SK-N-SH treated with all-trans-retinoic acid at 6 μM for 48 hours (cell line): Measurements from ENCODE around the gene METTL6.

Experiments used
- ATAC-seq: fragments of 200-7000 bp; cut with Tn5 transposase; 3 replicates; pipeline ENCODE4 v1.9.1; 2020; ENCODE audit warnings: mild to moderate bottlenecking, moderate library complexity
- ARNTL ChIP-seq: fragments of 450-650 bp; formaldehyde crosslinking; IDR thresholded peaks from 2 replicates; pipeline ENCODE4 v1.5.0; 2020; ENCODE audit warnings: low read depth, mild to moderate bottlenecking, moderate library complexity, borderline replicate concordance
- CSDC2 ChIP-seq: fragments of 250-450 bp; sonication (Bioruptor Pico); IDR thresholded peaks from 2 replicates; pipeline ENCODE4 v1.5.0; 2020; ENCODE audit warnings: mild to moderate bottlenecking, moderate library complexity
- ESRRG ChIP-seq: fragments of 250-450 bp; sonication (Bioruptor Pico); IDR thresholded peaks from 2 replicates; pipeline ENCODE4 v1.6.1; 2021; ENCODE audit warnings: mild to moderate bottlenecking
- GLIS3 ChIP-seq: fragments of 250-450 bp; sonication (Bioruptor Pico); IDR thresholded peaks from 2 replicates; pipeline ENCODE4 v1.5.0; 2020; ENCODE audit warnings: mild to moderate bottlenecking, moderate library complexity
- ISL1 ChIP-seq: fragments of 250-450 bp; sonication (Bioruptor Pico); IDR thresholded peaks from 2 replicates; pipeline ENCODE4 v2.1.2; 2022; ENCODE audit warnings: mild to moderate bottlenecking, moderate library complexity
- OSR1 ChIP-seq: fragments of 250-450 bp; sonication (Bioruptor Pico); IDR thresholded peaks from 2 replicates; pipeline ENCODE4 v1.8.0; 2022; ENCODE audit warnings: moderate library complexity, mild to moderate bottlenecking, inconsistent platforms
- POU6F1 ChIP-seq: fragments of 250-450 bp; sonication (Bioruptor Pico); IDR thresholded peaks from 2 replicates; pipeline ENCODE4 v1.8.0; 2021; ENCODE audit warnings: low read depth, mild to moderate bottlenecking, moderate library complexity, borderline replicate concordance
- PPARA ChIP-seq: fragments of 250-450 bp; sonication (Bioruptor Pico); IDR thresholded peaks from 2 replicates; pipeline ENCODE4 v1.5.0; 2020; ENCODE audit warnings: mild to moderate bottlenecking, borderline replicate concordance
- RARB ChIP-seq: fragments of 250-450 bp; sonication (Bioruptor Pico); IDR thresholded peaks from 2 replicates; pipeline ENCODE4 v1.8.0; 2021; ENCODE audit warnings: mild to moderate bottlenecking, moderate library complexity
- SNAI2 ChIP-seq: fragments of 250-450 bp; sonication (Bioruptor Pico); IDR thresholded peaks from 2 replicates; pipeline ENCODE4 v1.5.0; 2020; ENCODE audit warnings: mild to moderate bottlenecking, moderate library complexity
- TCF4 ChIP-seq: fragments of 250-450 bp; sonication (Bioruptor Pico); IDR thresholded peaks from 2 replicates; pipeline ENCODE4 v1.8.0; 2021; ENCODE audit warnings: mild to moderate bottlenecking, moderate library complexity, borderline replicate concordance
- TOX ChIP-seq: fragments of 250-450 bp; sonication (Bioruptor Pico); IDR thresholded peaks from 2 replicates; pipeline ENCODE4 v1.8.0; 2021; ENCODE audit warnings: mild to moderate bottlenecking, moderate library complexity, borderline replicate concordance
- ZC3H10 ChIP-seq: fragments of 250-450 bp; sonication (Bioruptor Pico); IDR thresholded peaks from 2 replicates; pipeline ENCODE4 v1.5.1; 2021; ENCODE audit warnings: mild to moderate bottlenecking, moderate library complexity
- ZFP3 ChIP-seq: fragments of 250-450 bp; sonication (Bioruptor Pico); IDR thresholded peaks from 2 replicates; pipeline ENCODE4 v1.5.0; 2020; ENCODE audit warnings: mild to moderate bottlenecking, moderate library complexity
- ZFP30 ChIP-seq: fragments of 450-650 bp; formaldehyde crosslinking; IDR thresholded peaks from 2 replicates; pipeline ENCODE4 v1.5.0; 2022; ENCODE audit warnings: mild to moderate bottlenecking, moderate library complexity
- ZNF70 ChIP-seq: fragments of 450-650 bp; formaldehyde crosslinking; IDR thresholded peaks from 2 replicates; pipeline ENCODE4 v1.5.0; 2020; ENCODE audit warnings: mild to moderate bottlenecking, moderate library complexity
- TF ChIP-seq, protein P1 (sequence below): fragments of 250-450 bp; sonication (Bioruptor Pico); IDR thresholded peaks from 2 replicates; pipeline ENCODE4 v1.5.1; 2020; ENCODE audit warnings: low read depth, mild to moderate bottlenecking, moderate library complexity
- TF ChIP-seq, protein P2 (sequence below): fragments of 250-450 bp; sonication (Bioruptor Pico); IDR thresholded peaks from 2 replicates; pipeline ENCODE4 v1.8.0; 2020; ENCODE audit warnings: mild to moderate bottlenecking, moderate library complexity, borderline replicate concordance

The METTL6 gene

DNA sequence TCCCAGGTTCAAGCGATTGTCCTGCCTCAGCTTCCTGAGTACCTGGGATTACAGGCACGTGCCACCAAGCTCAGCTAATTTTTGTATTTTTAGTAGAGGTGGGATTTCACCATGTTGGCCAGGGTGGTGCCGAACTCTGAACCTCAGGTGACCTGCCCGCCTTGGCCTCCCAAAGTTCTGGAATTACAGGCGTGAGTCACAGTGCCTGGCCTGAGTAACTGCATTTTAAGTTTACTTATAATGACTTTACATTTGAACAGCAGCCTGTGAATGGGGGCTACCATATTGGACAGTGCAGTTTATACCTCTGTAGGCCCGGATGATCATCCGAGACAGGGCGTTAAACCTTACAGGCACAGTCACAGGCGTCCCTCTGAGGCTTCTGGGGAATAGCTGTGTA, 24.8 kb upstream of the METTL6 start:
- no peak for ATAC-seq

GRCh38 chr3:15451216-15452113, 24.1 kb upstream of the METTL6 start:
- TF ChIP-seq OSR1 (CRISPR knock-in tag) (no peak), POU6F1 (no peak), ZC3H10 (CRISPR knock-in tag) (no peak), GLIS3 (CRISPR knock-in tag) (no peak), RARB (CRISPR knock-in tag) (no peak), ESRRG (no peak), SNAI2 (CRISPR knock-in tag) (no peak), CSDC2 (CRISPR knock-in tag) (no peak)
- TF ChIP-seq, all 23 proteins: peak for 0

More for the DNA sequence above, 24.8 kb upstream of the METTL6 start:
- TF ChIP-seq PPARA (no peak), ISL1 (CRISPR knock-in tag) (no peak), ARNTL (CRISPR knock-in tag) (no peak), CSDC2 (CRISPR knock-in tag) (no peak), POU6F1 (no peak), ESRRG (no peak), TOX (CRISPR knock-in tag) (no peak), ZFP30 (CRISPR knock-in tag) (no peak), ZNF70 (CRISPR knock-in tag) (no peak), ZFP3 (CRISPR knock-in tag) (no peak)
- TF ChIP-seq, protein P1, sequence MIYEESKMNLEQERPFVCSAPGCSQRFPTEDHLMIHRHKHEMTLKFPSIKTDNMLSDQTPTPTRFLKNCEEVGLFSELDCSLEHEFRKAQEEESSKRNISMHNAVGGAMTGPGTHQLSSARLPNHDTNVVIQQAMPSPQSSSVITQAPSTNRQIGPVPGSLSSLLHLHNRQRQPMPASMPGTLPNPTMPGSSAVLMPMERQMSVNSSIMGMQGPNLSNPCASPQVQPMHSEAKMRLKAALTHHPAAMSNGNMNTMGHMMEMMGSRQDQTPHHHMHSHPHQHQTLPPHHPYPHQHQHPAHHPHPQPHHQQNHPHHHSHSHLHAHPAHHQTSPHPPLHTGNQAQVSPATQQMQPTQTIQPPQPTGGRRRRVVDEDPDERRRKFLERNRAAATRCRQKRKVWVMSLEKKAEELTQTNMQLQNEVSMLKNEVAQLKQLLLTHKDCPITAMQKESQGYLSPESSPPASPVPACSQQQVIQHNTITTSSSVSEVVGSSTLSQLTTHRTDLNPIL (CRISPR knock-in tag) = no peak
- TF ChIP-seq, protein P2, sequence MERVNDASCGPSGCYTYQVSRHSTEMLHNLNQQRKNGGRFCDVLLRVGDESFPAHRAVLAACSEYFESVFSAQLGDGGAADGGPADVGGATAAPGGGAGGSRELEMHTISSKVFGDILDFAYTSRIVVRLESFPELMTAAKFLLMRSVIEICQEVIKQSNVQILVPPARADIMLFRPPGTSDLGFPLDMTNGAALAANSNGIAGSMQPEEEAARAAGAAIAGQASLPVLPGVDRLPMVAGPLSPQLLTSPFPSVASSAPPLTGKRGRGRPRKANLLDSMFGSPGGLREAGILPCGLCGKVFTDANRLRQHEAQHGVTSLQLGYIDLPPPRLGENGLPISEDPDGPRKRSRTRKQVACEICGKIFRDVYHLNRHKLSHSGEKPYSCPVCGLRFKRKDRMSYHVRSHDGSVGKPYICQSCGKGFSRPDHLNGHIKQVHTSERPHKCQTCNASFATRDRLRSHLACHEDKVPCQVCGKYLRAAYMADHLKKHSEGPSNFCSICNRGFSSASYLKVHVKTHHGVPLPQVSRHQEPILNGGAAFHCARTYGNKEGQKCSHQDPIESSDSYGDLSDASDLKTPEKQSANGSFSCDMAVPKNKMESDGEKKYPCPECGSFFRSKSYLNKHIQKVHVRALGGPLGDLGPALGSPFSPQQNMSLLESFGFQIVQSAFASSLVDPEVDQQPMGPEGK = no peak

GRCh38 chr3:15450438-15451215, 23.3 kb upstream of the METTL6 start:
- no peak for TF ChIP-seq ZFP3 (CRISPR knock-in tag)
- TF ChIP-seq ISL1 (CRISPR knock-in tag) = no peak
- no peak for TF ChIP-seq CSDC2 (CRISPR knock-in tag)
- no peak for TF ChIP-seq ZC3H10 (CRISPR knock-in tag)
- no peak for TF ChIP-seq TCF4
- TF ChIP-seq GLIS3 (CRISPR knock-in tag) = no peak
- TF ChIP-seq, protein P1 (CRISPR knock-in tag) = no peak
- no peak for ATAC-seq

More at GRCh38 chr3:15451216-15452113, 24.1 kb upstream of the METTL6 start:
- ATAC-seq = no peak
